Measurements from ENCODE around the gene CCDC68. TPM values are rescaled to one million over a fixed set of nuclear protein-coding genes. Genes with fewer than 3 reads are reported as not detected.

The CCDC68 gene
- total RNA-seq, 2 experiments from 2014 or later: not detected

GRCh38 chr18:54950221-54950620 lies 9.0 kb downstream of the CCDC68 start:
- Mint-ChIP-seq H3K4me3 (no peak overlapping the region), H3K9me3 (no peaks in the 10 kb centered on the region), H3K4me1 (peaks cover 10% of the 10 kb centered on the region), H3K36me3 (no peaks in the 10 kb centered on the region), H3K27me3 (peaks cover 21% of the 10 kb centered on the region), H3K27ac (no peak overlapping the region)
- POLR2A ChIA-PET: no interaction called here
- DNase-seq: no peak
- ATAC-seq (ENCODE audit: low read depth): no peak

GRCh38 chr18:54949588-54949987 lies 9.7 kb downstream of the CCDC68 start:
- no peak overlapping the region for H3K27ac Mint-ChIP-seq
- H3K4me1 Mint-ChIP-seq: peaks cover 10% of the 10 kb centered on the region
- no peak overlapping the region for H3K4me3 Mint-ChIP-seq
- peaks cover 18% of the 10 kb centered on the region for H3K27me3 Mint-ChIP-seq
- no peak for DNase-seq
- no peaks in the 10 kb centered on the region for H3K9me3 Mint-ChIP-seq
- ATAC-seq (ENCODE audit: low read depth): no peak
- no peaks in the 10 kb centered on the region for H3K36me3 Mint-ChIP-seq
- POLR2A ChIA-PET: no interaction called here

- DNase-seq (no peak), ATAC-seq (ENCODE audit: low read depth) (no peak)
- H3K27me3 Mint-ChIP-seq: peaks cover 11% of the 10 kb centered on the region
- no peak overlapping the region for H3K27ac Mint-ChIP-seq
- H3K4me3 Mint-ChIP-seq: no peak overlapping the region
- POLR2A ChIA-PET: no interaction called here
- H3K4me1 Mint-ChIP-seq: peaks cover 10% of the 10 kb centered on the region
- no peaks in the 10 kb centered on the region for H3K36me3 Mint-ChIP-seq
- no peaks in the 10 kb centered on the region for H3K9me3 Mint-ChIP-seq
Observed at GRCh38 chr18:54948350-54948837, 10.9 kb downstream of the CCDC68 start.

- Mint-ChIP-seq H3K27me3 (peaks cover 6% of the 10 kb centered on the region), H3K4me3 (no peak overlapping the region), H3K27ac (no peak overlapping the region), H3K9me3 (no peaks in the 10 kb centered on the region), H3K4me1 (peaks cover 10% of the 10 kb centered on the region), H3K36me3 (no peaks in the 10 kb centered on the region)
- DNase-seq: no peak
- ATAC-seq (ENCODE audit: low read depth): no peak
- POLR2A ChIA-PET: no interaction called here
Observed at GRCh38 chr18:54947091-54947490, 12.2 kb downstream of the CCDC68 start.

GRCh38 chr18:54946149-54946581 lies 13.1 kb downstream of the CCDC68 start:
- DNase-seq (peak; percentile 47), ATAC-seq (ENCODE audit: low read depth) (peak; percentile 88)
- H3K9me3 Mint-ChIP-seq: no peaks in the 10 kb centered on the region
- peak overlapping the region; percentile 86 for H3K27ac Mint-ChIP-seq
- POLR2A ChIA-PET: no interaction called here
- no peaks in the 10 kb centered on the region for H3K36me3 Mint-ChIP-seq
- peaks cover 5% of the 10 kb centered on the region for H3K27me3 Mint-ChIP-seq
- peaks cover 10% of the 10 kb centered on the region for H3K4me1 Mint-ChIP-seq
- peak overlapping the region; percentile 88 for H3K4me3 Mint-ChIP-seq

GRCh38 chr18:54945576-54946125 lies 13.6 kb downstream of the CCDC68 start:
- H3K36me3 Mint-ChIP-seq: no peaks in the 10 kb centered on the region
- H3K4me1 Mint-ChIP-seq: peaks cover 10% of the 10 kb centered on the region
- peak overlapping the region; percentile 86 for H3K27ac Mint-ChIP-seq
- H3K27me3 Mint-ChIP-seq: peaks cover 5% of the 10 kb centered on the region
- POLR2A ChIA-PET: no interaction called here
- ATAC-seq (ENCODE audit: low read depth) (no peak), DNase-seq (no peak)
- H3K4me3 Mint-ChIP-seq: peak overlapping the region; percentile 88
- H3K9me3 Mint-ChIP-seq: no peaks in the 10 kb centered on the region

GRCh38 chr18:54942569-54942968 lies 16.7 kb downstream of the CCDC68 start:
- POLR2A ChIA-PET: no interaction called here
- DNase-seq: no peak
- ATAC-seq (ENCODE audit: low read depth): no peak
- H3K27ac Mint-ChIP-seq: no peak overlapping the region
- no peaks in the 10 kb centered on the region for H3K9me3 Mint-ChIP-seq
- no peaks in the 10 kb centered on the region for H3K36me3 Mint-ChIP-seq
- no peak overlapping the region for H3K4me3 Mint-ChIP-seq
- H3K4me1 Mint-ChIP-seq: peaks cover 10% of the 10 kb centered on the region
- H3K27me3 Mint-ChIP-seq: no peaks in the 10 kb centered on the region

- Mint-ChIP-seq H3K27ac (no peak overlapping the region), H3K4me1 (peaks cover 10% of the 10 kb centered on the region), H3K4me3 (no peak overlapping the region), H3K36me3 (no peaks in the 10 kb centered on the region), H3K9me3 (no peaks in the 10 kb centered on the region), H3K27me3 (no peaks in the 10 kb centered on the region)
- POLR2A ChIA-PET: no interaction called here
- ATAC-seq (ENCODE audit: low read depth) (no peak), DNase-seq (no peak)
Observed at GRCh38 chr18:54942144-54942543, 17.1 kb downstream of the CCDC68 start.

GRCh38 chr18:54939361-54939917 lies 19.8 kb downstream of the CCDC68 start:
- H3K4me3 Mint-ChIP-seq: no peak overlapping the region
- no peaks in the 10 kb centered on the region for H3K4me1 Mint-ChIP-seq
- H3K27me3 Mint-ChIP-seq: peaks cover 3% of the 10 kb centered on the region
- ATAC-seq (ENCODE audit: low read depth) (no peak), DNase-seq (no peak)
- no peaks in the 10 kb centered on the region for H3K36me3 Mint-ChIP-seq
- POLR2A ChIA-PET: no interaction called here
- no peak overlapping the region for H3K27ac Mint-ChIP-seq
- no peaks in the 10 kb centered on the region for H3K9me3 Mint-ChIP-seq

GRCh38 chr18:54938506-54938905 lies 20.8 kb downstream of the CCDC68 start:
- Mint-ChIP-seq H3K36me3 (no peaks in the 10 kb centered on the region), H3K9me3 (no peaks in the 10 kb centered on the region)

GRCh38 chr18:54932472-54932871 lies 26.8 kb downstream of the CCDC68 start:
- no peaks in the 10 kb centered on the region for H3K4me1 Mint-ChIP-seq
- no peak overlapping the region for H3K4me3 Mint-ChIP-seq
- H3K36me3 Mint-ChIP-seq: no peaks in the 10 kb centered on the region
- no peak for ATAC-seq (ENCODE audit: low read depth)
- H3K27ac Mint-ChIP-seq: no peak overlapping the region
- H3K27me3 Mint-ChIP-seq: peaks cover 6% of the 10 kb centered on the region
- H3K9me3 Mint-ChIP-seq: no peaks in the 10 kb centered on the region
- DNase-seq: no peak
- POLR2A ChIA-PET: no interaction called here

More at GRCh38 chr18:54938506-54938905, 20.8 kb downstream of the CCDC68 start:
- ATAC-seq (ENCODE audit: low read depth): no peak
- Mint-ChIP-seq H3K27ac (no peak overlapping the region), H3K4me3 (no peak overlapping the region), H3K27me3 (peaks cover 3% of the 10 kb centered on the region), H3K4me1 (no peaks in the 10 kb centered on the region)
- no peak for DNase-seq
- POLR2A ChIA-PET: no interaction called here

- Mint-ChIP-seq H3K36me3 (no peaks in the 10 kb centered on the region), H3K4me1 (no peaks in the 10 kb centered on the region), H3K4me3 (no peak overlapping the region), H3K27ac (no peak overlapping the region), H3K27me3 (peaks cover 6% of the 10 kb centered on the region), H3K9me3 (no peaks in the 10 kb centered on the region)
- no peak for DNase-seq
- POLR2A ChIA-PET: no interaction called here
- no peak for ATAC-seq (ENCODE audit: low read depth)
Observed at GRCh38 chr18:54931152-54931551, 28.1 kb downstream of the CCDC68 start.

GRCh38 chr18:54928236-54928635 lies 31.0 kb downstream of the CCDC68 start:
- DNase-seq (no peak), ATAC-seq (ENCODE audit: low read depth) (no peak)
- Mint-ChIP-seq H3K4me1 (no peaks in the 10 kb centered on the region), H3K4me3 (no peak overlapping the region), H3K36me3 (no peaks in the 10 kb centered on the region), H3K27ac (no peak overlapping the region), H3K9me3 (no peaks in the 10 kb centered on the region), H3K27me3 (peaks cover 4% of the 10 kb centered on the region)
- POLR2A ChIA-PET: no interaction called here

GRCh38 chr18:54926593-54927325 lies 32.5 kb downstream of the CCDC68 start:
- Mint-ChIP-seq H3K27ac (no peak overlapping the region), H3K4me3 (no peak overlapping the region), H3K4me1 (no peaks in the 10 kb centered on the region), H3K36me3 (no peaks in the 10 kb centered on the region), H3K27me3 (peaks cover 4% of the 10 kb centered on the region), H3K9me3 (no peaks in the 10 kb centered on the region)
- POLR2A ChIA-PET: no interaction called here
- no peak for DNase-seq
- no peak for ATAC-seq (ENCODE audit: low read depth)

All from activated naive CD8-positive, alpha-beta T cell treated with anti-CD3 and anti-CD28 coated beads, Interleukin-2, amount 10 ng/mL, durations not matched to agents 7 days and 5 days (primary cell).